GM21528 (cell line): ENCODE measurements around the gene IL18BP.

Experiments used
- ATAC-seq: cut with Tn5 transposase; IDR thresholded peaks from one replicate; pipeline ENCODE4 v1.9.1; 2021; ENCODE audit warnings: mild to moderate bottlenecking, moderate library complexity; ENCODE audit not compliant: unreplicated experiment, low FRiP score

Gene IL18BP

GRCh38 chr11:72040491-72041363, 42.0 kb downstream of the IL18BP start:
- no peak for ATAC-seq

GRCh38 chr11:72041364-72042063, 42.8 kb downstream of the IL18BP start:
- no peak for ATAC-seq

GRCh38 chr11:72042064-72042745, 43.5 kb downstream of the IL18BP start:
- ATAC-seq = no peak

- ATAC-seq = no peak
These were observed 47.1 kb downstream of the IL18BP start for GRCh38 chr11:72045849-72046248.

GRCh38 chr11:72048766-72049460, 50.2 kb downstream of the IL18BP start:
- ATAC-seq = no peak
